ENCODE measurements around the gene ABTB1. TPM values are rescaled to one million over a fixed set of nuclear protein-coding genes. Genes with fewer than 3 reads are reported as not detected.

Gene ABTB1
- total and polyA plus RNA-seq, 9 of the 15 experiments (the other 6 are each of a cell fraction or from before 2014, with no cell fraction given) = 0.04 to 2.3 (median 0.55) TPM; not detected in 1

DNA sequence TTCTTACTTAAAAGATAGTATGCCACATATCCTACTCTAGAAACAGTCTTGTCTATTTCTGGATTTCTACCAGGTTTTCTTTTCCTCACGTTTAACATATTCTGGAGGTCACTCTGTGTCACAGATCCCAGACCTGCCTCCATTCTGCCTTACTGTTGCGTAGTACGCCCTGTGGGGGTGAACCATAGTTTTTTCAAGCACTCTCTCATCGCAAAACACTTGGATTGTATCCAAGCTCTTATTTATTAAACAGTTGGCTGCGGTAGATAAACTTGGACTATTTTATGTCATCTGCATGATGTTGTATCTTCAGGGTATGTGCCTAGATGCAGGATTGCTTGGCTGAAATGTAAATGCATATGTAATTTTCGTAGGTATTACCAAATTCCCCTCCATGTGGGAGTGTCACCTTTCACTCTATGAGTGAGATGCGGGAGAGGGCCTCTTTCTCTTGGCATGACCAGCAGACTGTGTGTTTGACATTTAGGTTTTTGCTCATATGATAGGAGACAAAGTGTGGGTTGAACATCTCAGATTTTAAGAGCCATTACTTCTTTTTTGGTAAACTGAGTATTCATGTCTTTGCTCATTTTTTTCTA, 55.8 kb downstream of the ABTB1 start (continued):
- no peak for TF ChIP-seq CEBPG (CRISPR knock-in tag; IDR thresholded peaks at IDR 0.05)
- 0 out of 4 replicates have a peak, but pooled peaks of 1 of the 2 experiments have one; percentile 29 for TF ChIP-seq CEBPG (tag; conservative IDR thresholded peaks at IDR 0.05 in 1 of 2, IDR thresholded peaks at IDR 0.05 in 1 of 2)
- TF ChIP-seq ZNF232 (CRISPR knock-in tag; IDR thresholded peaks at IDR 0.05) = no peak
- no peak for TF ChIP-seq SETDB1 (IDR thresholded peaks at IDR 0.05; ENCODE audit: low read length)

DNA sequence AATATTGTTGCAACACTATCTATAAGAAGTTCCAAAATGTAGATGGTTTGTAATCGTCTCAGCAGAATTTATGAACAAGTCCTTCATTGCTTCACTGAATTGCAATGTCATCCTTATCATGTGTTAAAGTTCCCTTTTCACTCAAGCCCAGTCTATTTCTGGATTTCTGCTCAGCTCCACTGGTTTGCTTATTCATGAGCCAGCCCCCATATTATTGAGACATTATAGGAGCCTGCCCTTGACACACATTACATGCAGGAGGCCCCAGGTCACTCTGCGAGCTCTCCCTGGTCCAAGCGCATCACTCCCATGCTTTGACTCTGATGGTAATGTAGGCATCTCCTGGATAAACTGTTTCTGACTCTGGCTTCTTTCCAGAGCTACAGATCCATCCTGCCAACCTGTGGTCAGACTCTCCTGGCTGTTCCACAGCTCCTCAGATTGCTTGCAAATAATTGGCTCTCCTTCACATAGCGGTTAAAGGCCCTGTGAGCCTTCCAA, 56.9 kb downstream of the ABTB1 start:
- no peak overlapping the region for H3K4me3 ChIP-seq
- peak overlapping the region; percentile 22; the same call in 1 of the 2 replicates for H2AFZ ChIP-seq (ENCODE audit: low read depth, low read length)
- peaks cover 0 to 14% of the 10 kb centered on the region in 2 experiments; a peak in 3 of 5 replicates for H3K27me3 ChIP-seq (ENCODE audit: control insufficient read depth in 2 of 2, insufficient read depth in 2 of 2, low read length in 2 of 2)
- no peaks in the 10 kb centered on the region for H3K79me2 ChIP-seq (ENCODE audit: control insufficient read depth, insufficient read depth, low read length)
- H3K4me1 ChIP-seq (replicated peaks in 1 of 2; ENCODE audit: control insufficient read depth in 2 of 2, insufficient read depth in 2 of 2, low read length in 2 of 2) = peaks cover 13 to 26% of the 10 kb centered on the region in 2 experiments; a peak in 4 of 5 replicates
- ATAC-seq = no peak; the same call in 2 of the 3 replicates
- H3K9me1 ChIP-seq (ENCODE audit: control insufficient read depth, insufficient read depth, low read length) = no peaks in the 10 kb centered on the region
- CTCF ChIA-PET (ENCODE audit: low intra/inter-chr PET ratio) = no interaction called here
- WGBS (ENCODE audit: insufficient coverage, low coverage, missing lambda C conversion rate) = 27% methylated on average over 4 of the region's 4 CpGs
- H4K20me1 ChIP-seq (replicated peaks; ENCODE audit: control insufficient read depth, insufficient read depth, low read length) = no peaks in the 10 kb centered on the region
- peak in 3 of 4 experiments; percentile 13 to 18 (median 14) for DNase-seq (ENCODE audit: extremely low read depth in 1 of 4, low spot score in 3 of 4)
- peak overlapping the region in 1 of 2 experiments; percentile 35; a peak in 1 of 4 replicates for H3K9ac ChIP-seq (ENCODE audit: insufficient read depth in 1 of 2, low read depth in 2 of 2, low read length in 2 of 2)
- H3K27ac ChIP-seq (ENCODE audit: extremely low read depth, low read depth, low read length) = no peak overlapping the region
- no peaks in the 10 kb centered on the region for H3K9me3 ChIP-seq (replicated peaks; ENCODE audit: control insufficient read depth, insufficient read depth, low read depth, low read length)
- no peak overlapping the region for H3K4me2 ChIP-seq (ENCODE audit: insufficient read depth, low read length)
- no TSS peak for BruUV-seq (replicated peaks)
- no peaks in the 10 kb centered on the region for H3K36me3 ChIP-seq (ENCODE audit: control insufficient read depth, insufficient read depth, low read length)
- POLR2A ChIA-PET = interaction anchor here (0.6 kb wide), 1 partner anchor 137 kb away, joined by 4 read pairs; no protein-coding TSS in a partner anchor
- in situ Hi-C loops (cut with MboI) (no loop called here), intact Hi-C loops (cut with micrococcal nuclease) (no loop called here)
- FAIRE-seq = no peak
- TF ChIP-seq L3MBTL2 (IDR thresholded peaks at IDR 0.05) (peak; percentile 68; the same call in 1 of the 2 replicates), ZNF316 (IDR thresholded peaks at IDR 0.05) (peak; percentile 88), STAT5B (CRISPR knock-in tag; IDR thresholded peaks at IDR 0.05) (no peak), CEBPB (tag; IDR thresholded peaks at IDR 0.05) (peak; percentile 77), ARNT (IDR thresholded peaks at IDR 0.05) (no peak), MEF2D (tag; conservative IDR thresholded peaks at IDR 0.05; ENCODE audit: low read depth) (peak; percentile 82; the same call in 1 of the 2 replicates), LEF1 (IDR thresholded peaks at IDR 0.05) (no peak), ZFP36 (IDR thresholded peaks at IDR 0.05; ENCODE audit: low read depth, low read length, partially characterized antibody) (no peak), NFE2 (IDR thresholded peaks at IDR 0.05; ENCODE audit: low read depth) (peak; percentile 89), EP300 (IDR thresholded peaks at IDR 0.05; ENCODE audit: low read length) (no peak)
- TF ChIP-seq, protein P1, sequence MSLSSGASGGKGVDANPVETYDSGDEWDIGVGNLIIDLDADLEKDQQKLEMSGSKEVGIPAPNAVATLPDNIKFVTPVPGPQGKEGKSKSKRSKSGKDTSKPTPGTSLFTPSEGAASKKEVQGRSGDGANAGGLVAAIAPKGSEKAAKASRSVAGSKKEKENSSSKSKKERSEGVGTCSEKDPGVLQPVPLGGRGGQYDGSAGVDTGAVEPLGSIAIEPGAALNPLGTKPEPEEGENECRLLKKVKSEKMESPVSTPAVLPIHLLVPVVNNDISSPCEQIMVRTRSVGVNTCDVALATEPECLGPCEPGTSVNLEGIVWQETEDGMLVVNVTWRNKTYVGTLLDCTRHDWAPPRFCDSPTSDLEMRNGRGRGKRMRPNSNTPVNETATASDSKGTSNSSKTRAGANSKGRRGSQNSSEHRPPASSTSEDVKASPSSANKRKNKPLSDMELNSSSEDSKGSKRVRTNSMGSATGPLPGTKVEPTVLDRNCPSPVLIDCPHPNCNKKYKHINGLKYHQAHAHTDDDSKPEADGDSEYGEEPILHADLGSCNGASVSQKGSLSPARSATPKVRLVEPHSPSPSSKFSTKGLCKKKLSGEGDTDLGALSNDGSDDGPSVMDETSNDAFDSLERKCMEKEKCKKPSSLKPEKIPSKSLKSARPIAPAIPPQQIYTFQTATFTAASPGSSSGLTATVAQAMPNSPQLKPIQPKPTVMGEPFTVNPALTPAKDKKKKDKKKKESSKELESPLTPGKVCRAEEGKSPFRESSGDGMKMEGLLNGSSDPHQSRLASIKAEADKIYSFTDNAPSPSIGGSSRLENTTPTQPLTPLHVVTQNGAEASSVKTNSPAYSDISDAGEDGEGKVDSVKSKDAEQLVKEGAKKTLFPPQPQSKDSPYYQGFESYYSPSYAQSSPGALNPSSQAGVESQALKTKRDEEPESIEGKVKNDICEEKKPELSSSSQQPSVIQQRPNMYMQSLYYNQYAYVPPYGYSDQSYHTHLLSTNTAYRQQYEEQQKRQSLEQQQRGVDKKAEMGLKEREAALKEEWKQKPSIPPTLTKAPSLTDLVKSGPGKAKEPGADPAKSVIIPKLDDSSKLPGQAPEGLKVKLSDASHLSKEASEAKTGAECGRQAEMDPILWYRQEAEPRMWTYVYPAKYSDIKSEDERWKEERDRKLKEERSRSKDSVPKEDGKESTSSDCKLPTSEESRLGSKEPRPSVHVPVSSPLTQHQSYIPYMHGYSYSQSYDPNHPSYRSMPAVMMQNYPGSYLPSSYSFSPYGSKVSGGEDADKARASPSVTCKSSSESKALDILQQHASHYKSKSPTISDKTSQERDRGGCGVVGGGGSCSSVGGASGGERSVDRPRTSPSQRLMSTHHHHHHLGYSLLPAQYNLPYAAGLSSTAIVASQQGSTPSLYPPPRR (CRISPR knock-in tag; IDR thresholded peaks at IDR 0.05; ENCODE audit: borderline replicate concordance) = no peak

Measured in K562 (cell line).